Measurements from ENCODE around the gene FLT3LG. TPM values are rescaled to one million over a fixed set of nuclear protein-coding genes. Genes with fewer than 3 reads are reported as not detected.

The FLT3LG gene
- total and polyA plus RNA-seq, 9 of the 15 experiments (the other 6 are each of a cell fraction or from before 2014, with no cell fraction given), result 0.31 to 6.4 (median 1.1) TPM

DNA sequence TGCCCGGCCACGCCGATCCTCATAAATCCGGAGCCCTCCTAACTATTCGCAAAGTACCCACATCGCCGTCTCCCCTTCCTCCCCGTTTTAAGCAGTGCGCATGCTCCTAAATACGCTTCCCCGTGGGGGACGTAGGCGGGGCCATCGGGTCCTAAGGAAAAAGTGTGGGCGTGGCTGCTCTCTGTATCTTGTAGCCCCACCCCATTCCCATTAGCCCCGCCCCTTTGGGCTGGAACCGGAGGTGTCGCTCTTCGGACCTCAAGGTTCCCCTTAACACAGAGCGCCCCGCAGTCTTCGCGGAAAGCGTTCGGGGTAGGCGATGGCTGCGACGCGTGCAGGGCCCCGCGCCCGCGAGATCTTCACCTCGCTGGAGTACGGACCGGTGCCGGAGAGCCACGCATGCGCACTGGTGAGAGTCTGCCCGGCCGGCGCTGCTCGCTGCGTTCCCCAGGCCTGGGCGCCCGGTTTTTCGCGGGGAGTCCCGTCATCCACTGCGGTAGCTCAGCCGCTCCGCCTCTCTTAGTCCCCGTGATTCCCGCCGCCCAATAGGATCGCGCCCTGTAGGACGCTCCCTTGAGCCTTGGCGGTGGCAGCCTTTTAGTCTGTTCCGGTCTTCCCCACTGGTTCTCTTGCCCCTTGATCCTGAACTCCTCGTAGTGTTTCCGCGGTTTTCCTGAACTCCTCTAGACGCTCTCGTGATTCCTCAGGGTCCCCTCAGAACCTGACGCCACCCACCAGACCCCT, 20.8 kb upstream of the FLT3LG start, which contains the start of gene ALDH16A1 (continued):
- TF ChIP-seq TEAD4 (IDR thresholded peaks at IDR 0.05; ENCODE audit: low read length) (peak; percentile 9; the same call in 1 of the 2 replicates), TEAD4 (CRISPR knock-in tag; IDR thresholded peaks at IDR 0.05; ENCODE audit: borderline replicate concordance) (no peak), MAZ (CRISPR knock-in tag; conservative IDR thresholded peaks at IDR 0.05 in 1 of 2, IDR thresholded peaks at IDR 0.05 in 1 of 2) (peak; percentile 34 to 69), ZNF165 (CRISPR knock-in tag; IDR thresholded peaks at IDR 0.05; ENCODE audit: borderline replicate concordance) (no peak), ZNF217 (CRISPR knock-in tag; IDR thresholded peaks at IDR 0.05) (no peak), MTA3 (IDR thresholded peaks at IDR 0.05; ENCODE audit: borderline replicate concordance) (peak; percentile 87), XRCC3 (IDR thresholded peaks at IDR 0.05) (no peak), SAFB (IDR thresholded peaks at IDR 0.05; ENCODE audit: borderline replicate concordance, low read depth, low read length) (no peak), SOX6 (IDR thresholded peaks at IDR 0.05) (0 out of 2 replicates have a peak, but pooled peaks have one; percentile 27), BCL6 (CRISPR knock-in tag; IDR thresholded peaks at IDR 0.05) (no peak), KDM2B (CRISPR knock-in tag; IDR thresholded peaks at IDR 0.05) (no peak), MEF2D (tag; conservative IDR thresholded peaks at IDR 0.05; ENCODE audit: low read depth) (no peak), CBFB (CRISPR knock-in tag; IDR thresholded peaks at IDR 0.05) (no peak; the same call in 1 of the 2 replicates), MYBL2 (IDR thresholded peaks at IDR 0.05; ENCODE audit: low read depth) (no peak), MYBL2 (CRISPR knock-in tag; IDR thresholded peaks at IDR 0.05; ENCODE audit: borderline replicate concordance) (no peak), SPI1 (IDR thresholded peaks at IDR 0.05; ENCODE audit: borderline replicate concordance, low read depth, low read length) (peak; percentile 21; the same call in 1 of the 2 replicates), CAMTA2 (CRISPR knock-in tag; conservative IDR thresholded peaks at IDR 0.05) (no peak), HNRNPL (IDR thresholded peaks at IDR 0.05; ENCODE audit: low read depth, low read length) (no peak)
- TF ChIP-seq, protein P1, sequence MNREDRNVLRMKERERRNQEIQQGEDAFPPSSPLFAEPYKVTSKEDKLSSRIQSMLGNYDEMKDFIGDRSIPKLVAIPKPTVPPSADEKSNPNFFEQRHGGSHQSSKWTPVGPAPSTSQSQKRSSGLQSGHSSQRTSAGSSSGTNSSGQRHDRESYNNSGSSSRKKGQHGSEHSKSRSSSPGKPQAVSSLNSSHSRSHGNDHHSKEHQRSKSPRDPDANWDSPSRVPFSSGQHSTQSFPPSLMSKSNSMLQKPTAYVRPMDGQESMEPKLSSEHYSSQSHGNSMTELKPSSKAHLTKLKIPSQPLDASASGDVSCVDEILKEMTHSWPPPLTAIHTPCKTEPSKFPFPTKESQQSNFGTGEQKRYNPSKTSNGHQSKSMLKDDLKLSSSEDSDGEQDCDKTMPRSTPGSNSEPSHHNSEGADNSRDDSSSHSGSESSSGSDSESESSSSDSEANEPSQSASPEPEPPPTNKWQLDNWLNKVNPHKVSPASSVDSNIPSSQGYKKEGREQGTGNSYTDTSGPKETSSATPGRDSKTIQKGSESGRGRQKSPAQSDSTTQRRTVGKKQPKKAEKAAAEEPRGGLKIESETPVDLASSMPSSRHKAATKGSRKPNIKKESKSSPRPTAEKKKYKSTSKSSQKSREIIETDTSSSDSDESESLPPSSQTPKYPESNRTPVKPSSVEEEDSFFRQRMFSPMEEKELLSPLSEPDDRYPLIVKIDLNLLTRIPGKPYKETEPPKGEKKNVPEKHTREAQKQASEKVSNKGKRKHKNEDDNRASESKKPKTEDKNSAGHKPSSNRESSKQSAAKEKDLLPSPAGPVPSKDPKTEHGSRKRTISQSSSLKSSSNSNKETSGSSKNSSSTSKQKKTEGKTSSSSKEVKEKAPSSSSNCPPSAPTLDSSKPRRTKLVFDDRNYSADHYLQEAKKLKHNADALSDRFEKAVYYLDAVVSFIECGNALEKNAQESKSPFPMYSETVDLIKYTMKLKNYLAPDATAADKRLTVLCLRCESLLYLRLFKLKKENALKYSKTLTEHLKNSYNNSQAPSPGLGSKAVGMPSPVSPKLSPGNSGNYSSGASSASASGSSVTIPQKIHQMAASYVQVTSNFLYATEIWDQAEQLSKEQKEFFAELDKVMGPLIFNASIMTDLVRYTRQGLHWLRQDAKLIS (CRISPR knock-in tag; IDR thresholded peaks at IDR 0.05), result no peak
- TF ChIP-seq, protein P2, sequence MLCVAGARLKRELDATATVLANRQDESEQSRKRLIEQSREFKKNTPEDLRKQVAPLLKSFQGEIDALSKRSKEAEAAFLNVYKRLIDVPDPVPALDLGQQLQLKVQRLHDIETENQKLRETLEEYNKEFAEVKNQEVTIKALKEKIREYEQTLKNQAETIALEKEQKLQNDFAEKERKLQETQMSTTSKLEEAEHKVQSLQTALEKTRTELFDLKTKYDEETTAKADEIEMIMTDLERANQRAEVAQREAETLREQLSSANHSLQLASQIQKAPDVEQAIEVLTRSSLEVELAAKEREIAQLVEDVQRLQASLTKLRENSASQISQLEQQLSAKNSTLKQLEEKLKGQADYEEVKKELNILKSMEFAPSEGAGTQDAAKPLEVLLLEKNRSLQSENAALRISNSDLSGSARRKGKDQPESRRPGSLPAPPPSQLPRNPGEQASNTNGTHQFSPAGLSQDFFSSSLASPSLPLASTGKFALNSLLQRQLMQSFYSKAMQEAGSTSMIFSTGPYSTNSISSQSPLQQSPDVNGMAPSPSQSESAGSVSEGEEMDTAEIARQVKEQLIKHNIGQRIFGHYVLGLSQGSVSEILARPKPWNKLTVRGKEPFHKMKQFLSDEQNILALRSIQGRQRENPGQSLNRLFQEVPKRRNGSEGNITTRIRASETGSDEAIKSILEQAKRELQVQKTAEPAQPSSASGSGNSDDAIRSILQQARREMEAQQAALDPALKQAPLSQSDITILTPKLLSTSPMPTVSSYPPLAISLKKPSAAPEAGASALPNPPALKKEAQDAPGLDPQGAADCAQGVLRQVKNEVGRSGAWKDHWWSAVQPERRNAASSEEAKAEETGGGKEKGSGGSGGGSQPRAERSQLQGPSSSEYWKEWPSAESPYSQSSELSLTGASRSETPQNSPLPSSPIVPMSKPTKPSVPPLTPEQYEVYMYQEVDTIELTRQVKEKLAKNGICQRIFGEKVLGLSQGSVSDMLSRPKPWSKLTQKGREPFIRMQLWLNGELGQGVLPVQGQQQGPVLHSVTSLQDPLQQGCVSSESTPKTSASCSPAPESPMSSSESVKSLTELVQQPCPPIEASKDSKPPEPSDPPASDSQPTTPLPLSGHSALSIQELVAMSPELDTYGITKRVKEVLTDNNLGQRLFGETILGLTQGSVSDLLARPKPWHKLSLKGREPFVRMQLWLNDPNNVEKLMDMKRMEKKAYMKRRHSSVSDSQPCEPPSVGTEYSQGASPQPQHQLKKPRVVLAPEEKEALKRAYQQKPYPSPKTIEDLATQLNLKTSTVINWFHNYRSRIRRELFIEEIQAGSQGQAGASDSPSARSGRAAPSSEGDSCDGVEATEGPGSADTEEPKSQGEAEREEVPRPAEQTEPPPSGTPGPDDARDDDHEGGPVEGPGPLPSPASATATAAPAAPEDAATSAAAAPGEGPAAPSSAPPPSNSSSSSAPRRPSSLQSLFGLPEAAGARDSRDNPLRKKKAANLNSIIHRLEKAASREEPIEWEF (CRISPR knock-in tag; IDR thresholded peaks at IDR 0.05), result no peak
